ENCODE measurements around the gene PHLDA2. TPM values are rescaled to one million over a fixed set of nuclear protein-coding genes. Genes with fewer than 3 reads are reported as not detected.
"Not testable (repeated sequence)": the region's sequence is repeated elsewhere in the genome, so short reads cannot be mapped to it uniquely, and the experiment has no call there.

The PHLDA2 gene
- polyA plus RNA-seq, 12 donors, result 0.26 to 2.4 (median 0.50) TPM; not detected in 3

GRCh38 chr11:2945757-2946287 lies 16.6 kb upstream of the PHLDA2 start:
- DNase-seq, result no peak

- DNase-seq, result peak; percentile 84
These were observed 16.0 kb upstream of the PHLDA2 start for GRCh38 chr11:2945031-2945756.

- DNase-seq, result no peak
These were observed 15.3 kb upstream of the PHLDA2 start for GRCh38 chr11:2944530-2944929.

- DNase-seq, result no peak
These were observed 14.5 kb upstream of the PHLDA2 start for GRCh38 chr11:2943711-2944118.

GRCh38 chr11:2942872-2943710 lies 13.9 kb upstream of the PHLDA2 start:
- no peak for DNase-seq

- no peak for DNase-seq
These were observed 13.2 kb upstream of the PHLDA2 start for GRCh38 chr11:2942447-2942846.

GRCh38 chr11:2940921-2941821 lies 12.0 kb upstream of the PHLDA2 start:
- no peak for DNase-seq

GRCh38 chr11:2940147-2940920 lies 11.1 kb upstream of the PHLDA2 start:
- DNase-seq, result no peak

- DNase-seq, result not testable (repeated sequence)
These were observed 9.5 kb upstream of the PHLDA2 start for GRCh38 chr11:2938458-2939418.

GRCh38 chr11:2937641-2938457 lies 8.6 kb upstream of the PHLDA2 start:
- DNase-seq, result not testable (repeated sequence)

GRCh38 chr11:2934611-2935239 lies 5.5 kb upstream of the PHLDA2 start:
- DNase-seq, result no peak

- no peak for DNase-seq
These were observed 4.9 kb upstream of the PHLDA2 start for GRCh38 chr11:2934021-2934550.

- no peak for DNase-seq
These were observed 4.3 kb upstream of the PHLDA2 start for GRCh38 chr11:2933375-2934020.

- no peak for DNase-seq
These were observed 3.6 kb upstream of the PHLDA2 start for GRCh38 chr11:2932850-2933251.

- no peak for DNase-seq
These were observed 2.8 kb upstream of the PHLDA2 start for GRCh38 chr11:2931771-2932738.

- DNase-seq, result no peak
These were observed 2.2 kb upstream of the PHLDA2 start for GRCh38 chr11:2931420-2931746.
